Common myeloid progenitor, CD34-positive (primary cell): ENCODE measurements around the gene SRRM3. TPM values are rescaled to one million over a fixed set of nuclear protein-coding genes. Genes with fewer than 3 reads are reported as not detected.
A peak's percentile ranks its signal among the peaks of the same experiment; 100 is the strongest.
"Not testable (repeated sequence)": the region's sequence is repeated elsewhere in the genome, so short reads cannot be mapped to it uniquely, and the experiment has no call there.

Experiments
- CTCF ChIA-PET: fragments of 350-600 bp; sonication (Branson Sonifier 250); formaldehyde crosslinking; loops from one replicate; lab custom pipeline; 2021; ENCODE audit warnings: antibody characterized with exemption; lab: Charles Lee
- POLR2A ChIA-PET: fragments of 350-600 bp; sonication (Branson Sonifier 250); formaldehyde crosslinking; loops from one replicate; lab custom pipeline; 2021; ENCODE audit warnings: antibody characterized with exemption; lab: Charles Lee
- DNase-seq, 3 donors: peaks; one replicate each; pipeline versions ENCODE4 v3.0.0 to v3.0.0-alpha.2; 2013
- H3K27ac ChIP-seq, 2 experiments: 1 replicate in 1 of 2; 2 replicates in 1 of 2; pipeline ENCODE4 v1.7.0; 2013; ENCODE audit warnings: inconsistent platforms in 2 of 2, low read length in 2 of 2, mild to moderate bottlenecking in 2 of 2, low read depth in 1 of 2, moderate library complexity in 1 of 2; ENCODE audit not compliant: severe bottlenecking in 2 of 2, insufficient read depth in 1 of 2, poor library complexity in 1 of 2
- H3K27me3 ChIP-seq, 5 experiments: replicated peaks in 2 of 5; 1 replicate in 3 of 5; 2 replicates in 2 of 5; pipeline versions ENCODE4 v1.6.1 to v1.7.0; 2013; ENCODE audit warnings: low read length in 4 of 5, mild to moderate bottlenecking in 2 of 5, moderate library complexity in 2 of 5, inconsistent platforms in 1 of 5; ENCODE audit not compliant: insufficient read depth in 5 of 5, control insufficient read depth in 4 of 5
- H3K36me3 ChIP-seq, 4 experiments: 1 replicate in 2 of 4; 2 replicates in 2 of 4; pipeline versions ENCODE4 v1.6.1 to v1.7.0; 2013; ENCODE audit warnings: low read length in 3 of 4, control low read depth in 1 of 4, mild to moderate bottlenecking in 1 of 4; ENCODE audit not compliant: control insufficient read depth in 4 of 4, insufficient read depth in 4 of 4
- H3K4me1 ChIP-seq, 4 experiments: 1 replicate in 3 of 4; 2 replicates in 1 of 4; pipeline versions ENCODE4 v1.6.1 to v1.7.1; 2013; ENCODE audit warnings: low read length in 3 of 4, mild to moderate bottlenecking in 3 of 4, control low read depth in 1 of 4, inconsistent platforms in 1 of 4, moderate library complexity in 1 of 4; ENCODE audit not compliant: control insufficient read depth in 4 of 4, insufficient read depth in 4 of 4; ENCODE audit errors: control extremely low read depth in 1 of 4
- H3K4me3 ChIP-seq, 7 experiments: 1 replicate in 4 of 7; 2 replicates in 3 of 7; pipeline versions ENCODE4 v1.5.1 to v1.7.0; 2013; ENCODE audit warnings: mild to moderate bottlenecking in 7 of 7, low read length in 6 of 7, moderate library complexity in 6 of 7, inconsistent platforms in 2 of 7, low read depth in 2 of 7, control low read depth in 1 of 7; ENCODE audit not compliant: insufficient read depth in 4 of 7, control insufficient read depth in 1 of 7; ENCODE audit errors: extremely low read depth in 1 of 7
- H3K9me3 ChIP-seq, 5 experiments: 1 replicate in 4 of 5; 2 replicates in 1 of 5; pipeline versions ENCODE4 v1.6.1 to v1.7.1; 2013; ENCODE audit warnings: low read length in 4 of 5, mild to moderate bottlenecking in 2 of 5, inconsistent platforms in 1 of 5, low read depth in 1 of 5, moderate library complexity in 1 of 5; ENCODE audit not compliant: control insufficient read depth in 4 of 5, insufficient read depth in 2 of 5; ENCODE audit errors: control extremely low read depth in 1 of 5
- WGBS: methylation state at CpG from one replicate; pipeline ENCODE4 v1.1.5; 2013; ENCODE audit not compliant: insufficient coverage; 5-methylcytosine and 5-hydroxymethylcytosine counted together
- polyA plus RNA-seq: library from polyadenylated mRNA; unstranded; fragments of 120-200 nt; gene quantifications from one replicate; pipeline ENCODE4 v1.2.1, GENCODE V29; 2013

Gene SRRM3, protein sequence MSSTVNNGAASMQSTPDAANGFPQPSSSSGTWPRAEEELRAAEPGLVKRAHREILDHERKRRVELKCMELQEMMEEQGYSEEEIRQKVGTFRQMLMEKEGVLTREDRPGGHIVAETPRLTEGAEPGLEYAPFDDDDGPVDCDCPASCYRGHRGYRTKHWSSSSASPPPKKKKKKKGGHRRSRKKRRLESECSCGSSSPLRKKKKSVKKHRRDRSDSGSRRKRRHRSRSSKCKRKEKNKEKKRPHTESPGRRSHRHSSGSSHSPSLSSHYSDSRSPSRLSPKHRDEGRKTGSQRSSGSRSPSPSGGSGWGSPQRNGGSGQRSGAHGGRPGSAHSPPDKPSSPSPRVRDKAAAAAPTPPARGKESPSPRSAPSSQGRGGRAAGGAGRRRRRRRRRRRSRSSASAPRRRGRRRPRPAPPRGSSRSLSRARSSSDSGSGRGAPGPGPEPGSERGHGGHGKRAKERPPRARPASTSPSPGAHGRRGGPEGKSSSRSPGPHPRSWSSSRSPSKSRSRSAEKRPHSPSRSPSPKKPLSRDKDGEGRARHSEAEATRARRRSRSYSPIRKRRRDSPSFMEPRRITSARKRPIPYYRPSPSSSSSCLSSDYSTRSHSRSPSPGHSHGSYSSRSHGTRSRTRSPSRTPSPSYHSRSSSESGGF
- polyA plus RNA-seq = 0.17 TPM

DNA sequence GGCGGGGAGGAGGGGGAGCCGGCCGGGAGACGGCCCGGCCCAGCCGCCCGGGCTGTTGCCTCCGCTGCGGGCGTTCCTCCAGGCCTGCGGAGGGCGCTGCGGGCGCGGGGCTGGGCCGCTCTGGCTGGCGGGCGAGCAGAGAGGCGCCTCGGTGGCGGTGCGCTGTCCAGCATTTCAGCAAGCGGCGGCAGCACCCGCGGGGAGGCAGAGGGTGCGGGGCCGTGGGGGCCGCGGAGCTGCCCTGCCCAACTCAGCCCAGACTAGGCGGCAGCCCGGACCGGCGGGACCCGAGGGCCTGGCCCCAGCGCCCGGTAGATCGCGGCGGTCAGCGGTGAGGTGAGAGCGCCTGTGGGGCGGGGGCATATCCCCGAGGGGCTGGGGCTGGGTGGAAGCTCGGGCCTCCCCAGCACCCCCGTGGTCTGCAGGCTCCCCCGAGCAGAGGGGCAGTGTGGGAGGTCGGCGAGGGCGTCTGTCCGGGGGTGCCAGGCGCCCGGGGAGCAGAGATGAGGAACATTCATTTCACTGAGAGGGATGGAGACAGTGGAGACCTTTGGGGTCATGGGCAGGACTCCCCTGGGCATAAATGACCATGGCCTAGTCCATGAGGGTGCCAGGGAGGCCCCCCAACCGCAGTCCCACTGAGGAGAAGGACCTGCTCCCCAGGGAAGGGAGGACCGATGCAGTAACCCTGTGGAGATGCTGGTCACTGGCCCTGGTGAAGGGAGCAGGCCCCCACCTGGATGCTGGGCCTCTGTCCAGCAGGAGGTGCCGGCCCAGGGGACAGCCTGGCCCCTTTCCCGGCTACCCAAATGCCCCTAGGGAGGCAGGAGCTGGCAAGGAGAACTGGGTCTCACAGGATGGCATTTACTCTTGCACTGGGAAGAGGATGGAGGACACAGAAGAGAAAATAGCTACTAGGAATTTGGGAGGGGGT is at the start of gene SRRM3:
Gene SRRM3, plus strand, starts transcription at position 165 of the 934 bp plus-strand sequence. CDS start 33,171 bp downstream, outside the sequence.
- CTCF ChIA-PET = interaction anchor here (0.8 to 2.6 kb wide), 6 partner anchors 9 to 93 kb away, joined by 3 to 10 read pairs (median 4); no protein-coding TSS in a partner anchor
- H3K27ac ChIP-seq = no peak within 1 kb of the TSS
- 9% methylated on average over 15 of the region's 57 CpGs for WGBS
- no peaks in the 10 kb centered on the region for H3K36me3 ChIP-seq
- no peaks in the 10 kb centered on the region for H3K9me3 ChIP-seq
- POLR2A ChIA-PET = no interaction called here
- peak within 1 kb of the TSS in 5 of 7 experiments; percentile 15 to 50 (median 20) for H3K4me3 ChIP-seq
- peaks cover 0 to 9% (median 3%) of the 10 kb centered on the region in 4 experiments for H3K4me1 ChIP-seq
- peaks cover 0 to 29% (median 4%) of the 10 kb centered on the region in 5 experiments for H3K27me3 ChIP-seq
- DNase-seq = peak; percentile 79 to 91 (median 91)

DNA sequence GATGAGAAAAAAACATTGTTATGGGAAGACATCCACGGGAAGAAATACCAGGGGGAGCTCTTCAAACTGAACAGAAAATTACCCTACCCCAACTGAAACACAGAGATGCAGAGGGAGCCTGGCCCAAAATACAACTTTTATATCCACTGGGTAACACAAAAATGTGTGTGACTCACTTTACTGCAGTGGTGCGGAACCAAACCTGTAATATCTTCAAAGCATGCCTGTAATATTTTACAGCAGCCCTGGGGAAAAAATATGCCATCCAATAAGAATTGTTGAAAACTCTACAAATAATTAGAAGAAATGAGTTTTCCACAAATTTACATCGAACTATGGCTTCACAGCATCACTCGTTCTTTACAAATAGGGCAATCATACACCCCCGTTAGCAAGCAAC is 49.8 kb upstream of the SRRM3 start:
- no peaks in the 10 kb centered on the region for H3K4me1 ChIP-seq
- H3K36me3 ChIP-seq = no peaks in the 10 kb centered on the region
- no peak for DNase-seq
- no peak overlapping the region for H3K4me3 ChIP-seq
- ChIA-PET POLR2A (no interaction called here), CTCF (interaction anchor here (0.6 kb wide), 1 partner anchor 32 kb away, joined by 3 read pairs; no protein-coding TSS in a partner anchor)
- WGBS = 88% methylated on average over 4 of the region's 5 CpGs
- H3K27ac ChIP-seq = no peak overlapping the region
- no peaks in the 10 kb centered on the region for H3K9me3 ChIP-seq
- peaks cover 0 to 4% (median 0%) of the 10 kb centered on the region in 5 experiments for H3K27me3 ChIP-seq

GRCh38 chr7:76153571-76154230 is 48.0 kb upstream of the SRRM3 start:
- H3K9me3 ChIP-seq, H3K27ac ChIP-seq, H3K36me3 ChIP-seq, POLR2A ChIA-PET, CTCF ChIA-PET, H3K4me3 ChIP-seq, H3K4me1 ChIP-seq, H3K27me3 ChIP-seq: not testable (repeated sequence)
- DNase-seq = peak in 2 of 3 donors; percentile 9 to 32
- WGBS = 91% methylated on average over 4 of the region's 5 CpGs

DNA sequence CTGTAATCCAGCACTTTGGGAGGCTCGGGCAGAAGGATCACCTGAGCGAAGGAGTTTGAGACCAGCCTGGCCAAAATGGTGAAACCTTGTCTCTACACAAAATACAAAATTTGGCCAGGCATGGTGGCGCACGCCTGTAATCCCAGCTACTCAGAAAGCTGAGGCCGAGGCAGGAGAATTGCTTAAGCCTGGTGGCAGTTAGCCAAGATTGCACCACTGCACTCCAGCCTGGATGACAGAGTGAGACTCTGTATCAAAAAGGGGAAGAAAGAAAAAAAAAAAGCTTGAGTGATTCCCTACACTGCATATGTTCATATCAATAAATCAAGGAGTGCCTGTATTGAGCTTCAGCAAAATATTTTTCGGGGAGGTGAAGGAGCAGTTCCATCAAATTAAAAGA is 45.8 kb upstream of the SRRM3 start:
- H3K36me3 ChIP-seq = no peaks in the 10 kb centered on the region

DNA sequence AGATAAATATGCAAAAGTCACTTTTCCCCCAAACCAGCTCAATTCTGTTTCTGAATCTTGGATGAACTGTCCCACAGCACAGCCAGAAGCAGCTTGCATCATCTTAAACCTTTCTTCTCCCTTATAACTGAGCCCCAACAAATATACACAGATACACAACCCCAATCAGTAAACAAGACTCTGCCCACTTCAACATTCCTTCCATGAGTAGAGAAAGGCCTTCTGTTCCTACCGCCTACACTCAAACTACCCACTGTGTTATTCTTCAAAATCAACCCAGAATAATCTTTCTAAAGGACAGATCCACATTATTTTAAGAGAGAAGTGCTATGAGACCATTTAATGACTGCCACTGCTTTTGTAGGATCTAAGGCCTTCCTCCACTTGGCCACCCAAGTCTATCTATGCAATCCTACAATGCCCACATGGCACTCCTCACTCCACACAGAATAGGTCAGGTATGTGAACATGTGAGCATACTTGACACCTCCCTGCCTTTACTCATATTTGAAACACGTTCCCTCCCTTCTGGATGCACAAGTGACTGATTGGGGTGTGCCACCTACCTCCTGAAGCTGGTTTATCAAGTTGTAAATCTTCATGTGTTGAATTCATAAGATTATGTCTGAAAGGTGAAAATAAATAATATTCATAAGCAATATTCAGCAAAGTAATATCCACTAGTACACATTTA is 44.6 kb upstream of the SRRM3 start:
- H3K9me3 ChIP-seq, H3K27ac ChIP-seq, POLR2A ChIA-PET, H3K4me1 ChIP-seq, DNase-seq, H3K4me3 ChIP-seq, H3K27me3 ChIP-seq, H3K36me3 ChIP-seq: not testable (repeated sequence)
- CTCF ChIA-PET = interaction anchor here (1.5 kb wide), 1 partner anchor 20 kb away, joined by 4 read pairs; no protein-coding TSS in a partner anchor
- no CpG with 5 or more reads among the region's 2 CpGs for WGBS

More for the DNA sequence above, 45.8 kb upstream of the SRRM3 start:
- ChIA-PET POLR2A (interaction anchor here (0.6 to 1.0 kb wide), 2 partner anchors 162 to 172 kb away, joined by 3 to 4 read pairs; no protein-coding TSS in a partner anchor), CTCF (interaction anchor here (1.1 to 1.5 kb wide), 3 partner anchors 21 to 209 kb away, joined by 3 to 4 read pairs (median 3); no protein-coding TSS in a partner anchor)
- WGBS = 100% methylated on average over 2 of the region's 6 CpGs
- Histone ChIP-seq H3K27ac (no peak overlapping the region), H3K9me3 (no peaks in the 10 kb centered on the region), H3K4me1 (no peaks in the 10 kb centered on the region), H3K27me3 (peaks cover 0 to 2% (median 0%) of the 10 kb centered on the region in 5 experiments), H3K4me3 (no peak overlapping the region)
- peak; percentile 77 to 91 (median 90) for DNase-seq

- POLR2A ChIA-PET, DNase-seq, H3K27ac ChIP-seq, H3K36me3 ChIP-seq, H3K27me3 ChIP-seq, H3K9me3 ChIP-seq, CTCF ChIA-PET, H3K4me3 ChIP-seq, H3K4me1 ChIP-seq: not testable (repeated sequence)
- WGBS = 95% methylated on average over 8 of the region's 10 CpGs
Measured at GRCh38 chr7:76158416-76158815, 43.3 kb upstream of the SRRM3 start.
